HepG2 (cell line): ENCODE data around the gene EGR1. TPM values are rescaled to one million over a fixed set of nuclear protein-coding genes. Genes with fewer than 3 reads are reported as not detected.

Experiments
- HIVEP1 ChIP-seq: sonication (generic); formaldehyde crosslinking; IDR thresholded peaks from 2 replicates; pipeline ENCODE4 v1.4.0; 2020; ENCODE audit warnings: mild to moderate bottlenecking, missing genetic modification reagents
- RFXAP ChIP-seq: sonication (generic); formaldehyde crosslinking; IDR thresholded peaks from 2 replicates; pipeline ENCODE4 v1.4.0; 2020; ENCODE audit warnings: missing genetic modification reagents, borderline replicate concordance
- U2AF2 ChIP-seq: fragments of 200-400 bp; formaldehyde crosslinking; IDR thresholded peaks from 2 replicates; pipeline ENCODE4 v1.6.1; 2017; ENCODE audit warnings: low read depth, mild to moderate bottlenecking, low read length
- polyA plus RNA-seq, 8 experiments: library from polyadenylated mRNA; depleted of rRNA in 3 of 8; stranded (reverse) in 7 of 8; unstranded in 1 of 8; fragments of >200 nt; fragmentation: Illumina TruSeq in 4 of 8; extraction: Trizol in 4 of 8; gene quantifications; 2 replicates each; pipeline versions ENCODE4 v1.2.1 to v1.2.3, GENCODE V29; 2011 to 2016; ENCODE audit warnings: low read depth in 4 of 8, missing spikeins in 1 of 8, mixed read lengths in 1 of 8; ENCODE audit not compliant: insufficient read depth in 1 of 8
- total RNA-seq, 5 experiments: library from RNA; depleted of rRNA; stranded (reverse); fragments of >200 nt; fragmentation: Illumina TruSeq; extraction: Trizol; gene quantifications; 2 replicates each; pipeline ENCODE4 v1.2.3, GENCODE V29; 2016; ENCODE audit warnings: low read depth in 1 of 5
- TF ChIP-seq, protein P1 (sequence below): sonication (generic); formaldehyde crosslinking; IDR thresholded peaks from 2 replicates; pipeline ENCODE4 v1.4.0; 2020; ENCODE audit warnings: mild to moderate bottlenecking, missing genetic modification reagents, borderline replicate concordance
- TF ChIP-seq, protein P2 (sequence below), 2 experiments: sonication (generic) in 1 of 2; formaldehyde crosslinking in 1 of 2; IDR thresholded peaks; 2 replicates each; pipeline versions ENCODE4 v1.4.0 to v1.6.1; 2016 to 2020; ENCODE audit warnings: borderline replicate concordance in 1 of 2, low read depth in 1 of 2, mild to moderate bottlenecking in 1 of 2, missing genetic modification reagents in 1 of 2
- TF ChIP-seq, protein P3 (sequence below): sonication (generic); formaldehyde crosslinking; IDR thresholded peaks from 2 replicates; pipeline ENCODE4 v1.8.1; 2022; ENCODE audit warnings: mild to moderate bottlenecking, missing genetic modification reagents
- TF ChIP-seq, protein P4 (sequence below), 2 experiments: fragments of 450-650 bp in 1 of 2; sonication (generic) in 1 of 2; formaldehyde crosslinking in 1 of 2; IDR thresholded peaks; 2 replicates each; pipeline versions ENCODE4 v1.6.1 to v1.8.0; 2016 to 2022; ENCODE audit warnings: antibody characterized with exemption in 1 of 2, mild to moderate bottlenecking in 1 of 2, missing genetic modification reagents in 1 of 2

The EGR1 gene
- total and polyA plus RNA-seq, 2 of the 13 experiments (the other 11 are each of a cell fraction or from before 2014, with no cell fraction given) = 4.1 to 4.5 TPM

DNA sequence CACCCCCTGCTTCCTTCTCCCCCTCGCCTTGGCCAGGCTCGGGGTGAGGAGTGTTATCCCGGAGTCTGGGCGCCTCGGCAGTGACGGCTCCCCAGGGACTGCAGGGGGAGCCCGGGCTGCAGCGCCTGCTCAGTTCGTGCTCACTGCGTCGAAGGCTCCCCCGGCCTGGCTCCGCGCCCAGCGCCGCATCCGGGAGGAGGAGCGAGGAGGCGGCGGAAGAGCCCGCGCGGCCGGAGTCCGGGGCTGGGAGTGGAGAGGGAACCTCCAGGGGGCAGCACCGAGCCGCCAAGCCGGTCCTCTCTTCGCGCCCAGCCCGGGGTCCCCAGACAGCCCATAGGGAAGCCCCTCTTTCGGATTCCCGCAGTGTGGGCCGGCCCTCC is 1.3 kb upstream of the EGR1 start (continued):
- TF ChIP-seq, protein P1, sequence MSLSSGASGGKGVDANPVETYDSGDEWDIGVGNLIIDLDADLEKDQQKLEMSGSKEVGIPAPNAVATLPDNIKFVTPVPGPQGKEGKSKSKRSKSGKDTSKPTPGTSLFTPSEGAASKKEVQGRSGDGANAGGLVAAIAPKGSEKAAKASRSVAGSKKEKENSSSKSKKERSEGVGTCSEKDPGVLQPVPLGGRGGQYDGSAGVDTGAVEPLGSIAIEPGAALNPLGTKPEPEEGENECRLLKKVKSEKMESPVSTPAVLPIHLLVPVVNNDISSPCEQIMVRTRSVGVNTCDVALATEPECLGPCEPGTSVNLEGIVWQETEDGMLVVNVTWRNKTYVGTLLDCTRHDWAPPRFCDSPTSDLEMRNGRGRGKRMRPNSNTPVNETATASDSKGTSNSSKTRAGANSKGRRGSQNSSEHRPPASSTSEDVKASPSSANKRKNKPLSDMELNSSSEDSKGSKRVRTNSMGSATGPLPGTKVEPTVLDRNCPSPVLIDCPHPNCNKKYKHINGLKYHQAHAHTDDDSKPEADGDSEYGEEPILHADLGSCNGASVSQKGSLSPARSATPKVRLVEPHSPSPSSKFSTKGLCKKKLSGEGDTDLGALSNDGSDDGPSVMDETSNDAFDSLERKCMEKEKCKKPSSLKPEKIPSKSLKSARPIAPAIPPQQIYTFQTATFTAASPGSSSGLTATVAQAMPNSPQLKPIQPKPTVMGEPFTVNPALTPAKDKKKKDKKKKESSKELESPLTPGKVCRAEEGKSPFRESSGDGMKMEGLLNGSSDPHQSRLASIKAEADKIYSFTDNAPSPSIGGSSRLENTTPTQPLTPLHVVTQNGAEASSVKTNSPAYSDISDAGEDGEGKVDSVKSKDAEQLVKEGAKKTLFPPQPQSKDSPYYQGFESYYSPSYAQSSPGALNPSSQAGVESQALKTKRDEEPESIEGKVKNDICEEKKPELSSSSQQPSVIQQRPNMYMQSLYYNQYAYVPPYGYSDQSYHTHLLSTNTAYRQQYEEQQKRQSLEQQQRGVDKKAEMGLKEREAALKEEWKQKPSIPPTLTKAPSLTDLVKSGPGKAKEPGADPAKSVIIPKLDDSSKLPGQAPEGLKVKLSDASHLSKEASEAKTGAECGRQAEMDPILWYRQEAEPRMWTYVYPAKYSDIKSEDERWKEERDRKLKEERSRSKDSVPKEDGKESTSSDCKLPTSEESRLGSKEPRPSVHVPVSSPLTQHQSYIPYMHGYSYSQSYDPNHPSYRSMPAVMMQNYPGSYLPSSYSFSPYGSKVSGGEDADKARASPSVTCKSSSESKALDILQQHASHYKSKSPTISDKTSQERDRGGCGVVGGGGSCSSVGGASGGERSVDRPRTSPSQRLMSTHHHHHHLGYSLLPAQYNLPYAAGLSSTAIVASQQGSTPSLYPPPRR = peak; percentile 43; the same call in 1 of the 2 replicates
- TF ChIP-seq U2AF2 = no peak
- TF ChIP-seq, protein P2, sequence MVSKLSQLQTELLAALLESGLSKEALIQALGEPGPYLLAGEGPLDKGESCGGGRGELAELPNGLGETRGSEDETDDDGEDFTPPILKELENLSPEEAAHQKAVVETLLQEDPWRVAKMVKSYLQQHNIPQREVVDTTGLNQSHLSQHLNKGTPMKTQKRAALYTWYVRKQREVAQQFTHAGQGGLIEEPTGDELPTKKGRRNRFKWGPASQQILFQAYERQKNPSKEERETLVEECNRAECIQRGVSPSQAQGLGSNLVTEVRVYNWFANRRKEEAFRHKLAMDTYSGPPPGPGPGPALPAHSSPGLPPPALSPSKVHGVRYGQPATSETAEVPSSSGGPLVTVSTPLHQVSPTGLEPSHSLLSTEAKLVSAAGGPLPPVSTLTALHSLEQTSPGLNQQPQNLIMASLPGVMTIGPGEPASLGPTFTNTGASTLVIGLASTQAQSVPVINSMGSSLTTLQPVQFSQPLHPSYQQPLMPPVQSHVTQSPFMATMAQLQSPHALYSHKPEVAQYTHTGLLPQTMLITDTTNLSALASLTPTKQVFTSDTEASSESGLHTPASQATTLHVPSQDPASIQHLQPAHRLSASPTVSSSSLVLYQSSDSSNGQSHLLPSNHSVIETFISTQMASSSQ (IDR thresholded peaks at IDR 0.05; ENCODE audit: low read depth) = no peak
- TF ChIP-seq, protein P2 (CRISPR knock-in tag; IDR thresholded peaks at IDR 0.05; ENCODE audit: borderline replicate concordance) = peak; percentile 57; the same call in 1 of the 2 replicates
- TF ChIP-seq, protein P3, sequence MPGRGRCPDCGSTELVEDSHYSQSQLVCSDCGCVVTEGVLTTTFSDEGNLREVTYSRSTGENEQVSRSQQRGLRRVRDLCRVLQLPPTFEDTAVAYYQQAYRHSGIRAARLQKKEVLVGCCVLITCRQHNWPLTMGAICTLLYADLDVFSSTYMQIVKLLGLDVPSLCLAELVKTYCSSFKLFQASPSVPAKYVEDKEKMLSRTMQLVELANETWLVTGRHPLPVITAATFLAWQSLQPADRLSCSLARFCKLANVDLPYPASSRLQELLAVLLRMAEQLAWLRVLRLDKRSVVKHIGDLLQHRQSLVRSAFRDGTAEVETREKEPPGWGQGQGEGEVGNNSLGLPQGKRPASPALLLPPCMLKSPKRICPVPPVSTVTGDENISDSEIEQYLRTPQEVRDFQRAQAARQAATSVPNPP (CRISPR knock-in tag) = 0 out of 2 replicates have a peak, but pooled peaks have one; percentile 73
- peak; percentile 95 for TF ChIP-seq HIVEP1
- TF ChIP-seq, protein P4, sequence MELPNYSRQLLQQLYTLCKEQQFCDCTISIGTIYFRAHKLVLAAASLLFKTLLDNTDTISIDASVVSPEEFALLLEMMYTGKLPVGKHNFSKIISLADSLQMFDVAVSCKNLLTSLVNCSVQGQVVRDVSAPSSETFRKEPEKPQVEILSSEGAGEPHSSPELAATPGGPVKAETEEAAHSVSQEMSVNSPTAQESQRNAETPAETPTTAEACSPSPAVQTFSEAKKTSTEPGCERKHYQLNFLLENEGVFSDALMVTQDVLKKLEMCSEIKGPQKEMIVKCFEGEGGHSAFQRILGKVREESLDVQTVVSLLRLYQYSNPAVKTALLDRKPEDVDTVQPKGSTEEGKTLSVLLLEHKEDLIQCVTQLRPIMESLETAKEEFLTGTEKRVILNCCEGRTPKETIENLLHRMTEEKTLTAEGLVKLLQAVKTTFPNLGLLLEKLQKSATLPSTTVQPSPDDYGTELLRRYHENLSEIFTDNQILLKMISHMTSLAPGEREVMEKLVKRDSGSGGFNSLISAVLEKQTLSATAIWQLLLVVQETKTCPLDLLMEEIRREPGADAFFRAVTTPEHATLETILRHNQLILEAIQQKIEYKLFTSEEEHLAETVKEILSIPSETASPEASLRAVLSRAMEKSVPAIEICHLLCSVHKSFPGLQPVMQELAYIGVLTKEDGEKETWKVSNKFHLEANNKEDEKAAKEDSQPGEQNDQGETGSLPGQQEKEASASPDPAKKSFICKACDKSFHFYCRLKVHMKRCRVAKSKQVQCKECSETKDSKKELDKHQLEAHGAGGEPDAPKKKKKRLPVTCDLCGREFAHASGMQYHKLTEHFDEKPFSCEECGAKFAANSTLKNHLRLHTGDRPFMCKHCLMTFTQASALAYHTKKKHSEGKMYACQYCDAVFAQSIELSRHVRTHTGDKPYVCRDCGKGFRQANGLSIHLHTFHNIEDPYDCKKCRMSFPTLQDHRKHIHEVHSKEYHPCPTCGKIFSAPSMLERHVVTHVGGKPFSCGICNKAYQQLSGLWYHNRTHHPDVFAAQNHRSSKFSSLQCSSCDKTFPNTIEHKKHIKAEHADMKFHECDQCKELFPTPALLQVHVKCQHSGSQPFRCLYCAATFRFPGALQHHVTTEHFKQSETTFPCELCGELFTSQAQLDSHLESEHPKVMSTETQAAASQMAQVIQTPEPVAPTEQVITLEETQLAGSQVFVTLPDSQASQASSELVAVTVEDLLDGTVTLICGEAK (IDR thresholded peaks at IDR 0.05) = no peak
- TF ChIP-seq, protein P4 (CRISPR knock-in tag; IDR thresholded peaks at IDR 0.05) = peak; percentile 19; the same call in 1 of the 2 replicates
- no peak for TF ChIP-seq RFXAP (CRISPR knock-in tag)
